HEK293T (cell line): ENCODE measurements around the gene IVL.

Experiments used
- CTCF ChIA-PET: fragments of 350-600 bp; formaldehyde crosslinking; extraction: SDS; loops from one replicate; lab custom pipeline; 2021; ENCODE audit warnings: antibody characterized with exemption, inconsistent platforms; lab: Yijun Ruan, JAX
- POLR2A ChIA-PET: fragments of 350-600 bp; formaldehyde crosslinking; extraction: SDS; loops from one replicate; lab custom pipeline; 2020; ENCODE audit warnings: antibody characterized with exemption, inconsistent platforms; lab: Yijun Ruan, JAX
- DNase-seq: peaks from one replicate; pipeline ENCODE4 v3.0.0; 2012; ENCODE audit warnings: mixed read lengths; ENCODE audit errors: extremely low spot score
- ARNT ChIP-seq: fragments of 450-650 bp; IDR thresholded peaks from 2 replicates; pipeline ENCODE4 v1.6.1; 2017; ENCODE audit warnings: mild to moderate bottlenecking
- BHLHE40 ChIP-seq: fragments of 450-650 bp; IDR thresholded peaks from 2 replicates; pipeline ENCODE4 v1.6.1; 2016; ENCODE audit warnings: mild to moderate bottlenecking, moderate library complexity, borderline replicate concordance
- CTBP1 ChIP-seq: fragments of 450-650 bp; IDR thresholded peaks from 2 replicates; pipeline ENCODE4 v1.6.1; 2016; ENCODE audit warnings: borderline replicate concordance
- ELF4 ChIP-seq: fragments of 450-650 bp; IDR thresholded peaks from 2 replicates; pipeline ENCODE4 v1.6.1; 2017; ENCODE audit warnings: antibody characterized with exemption
- FOXA1 ChIP-seq: fragments of 450-650 bp; IDR thresholded peaks from 2 replicates; pipeline ENCODE4 v1.6.1; 2016; ENCODE audit warnings: mild to moderate bottlenecking
- FOXK2 ChIP-seq: fragments of 450-650 bp; IDR thresholded peaks from 2 replicates; pipeline ENCODE4 v1.6.1; 2016; ENCODE audit warnings: mild to moderate bottlenecking
- FOXM1 ChIP-seq: fragments of 450-650 bp; IDR thresholded peaks from 2 replicates; pipeline ENCODE4 v1.6.1; 2017; ENCODE audit warnings: mild to moderate bottlenecking, borderline replicate concordance
- HDGF ChIP-seq: fragments of 450-650 bp; IDR thresholded peaks from 2 replicates; pipeline ENCODE4 v1.6.1; 2017; ENCODE audit warnings: antibody characterized with exemption, borderline replicate concordance
- L3MBTL2 ChIP-seq: fragments of 450-650 bp; conservative IDR thresholded peaks from 2 replicates; pipeline ENCODE4 v1.6.1; 2016; ENCODE audit warnings: mild to moderate bottlenecking
- LEF1 ChIP-seq: fragments of 450-650 bp; IDR thresholded peaks from 2 replicates; pipeline ENCODE4 v1.6.1; 2017; ENCODE audit warnings: mild to moderate bottlenecking, borderline replicate concordance
- NFRKB ChIP-seq: fragments of 450-650 bp; IDR thresholded peaks from 2 replicates; pipeline ENCODE4 v1.6.1; 2016; ENCODE audit warnings: mild to moderate bottlenecking, moderate library complexity
- PKNOX1 ChIP-seq: fragments of 450-650 bp; IDR thresholded peaks from 2 replicates; pipeline ENCODE4 v1.6.1; 2016
- SP1 ChIP-seq: fragments of 450-650 bp; IDR thresholded peaks from 2 replicates; pipeline ENCODE4 v1.6.1; 2017
- SUZ12 ChIP-seq: fragments of 450-650 bp; IDR thresholded peaks from 2 replicates; pipeline ENCODE4 v1.6.1; 2016; ENCODE audit warnings: mild to moderate bottlenecking
- TARDBP ChIP-seq: fragments of 450-650 bp; IDR thresholded peaks from 2 replicates; pipeline ENCODE4 v1.6.1; 2016
- ZNF384 ChIP-seq: fragments of 450-650 bp; IDR thresholded peaks from 2 replicates; pipeline ENCODE4 v1.6.1; 2016

Gene IVL

GRCh38 chr1:152886758-152887409 lies 21.5 kb upstream of the IVL start:
- no peak for DNase-seq
- ChIA-PET CTCF (interaction anchor here (0.9 to 1.1 kb wide), 2 partner anchors 9 to 17 kb away, joined by 3 read pairs; partner anchors contain the start of gene SMCP), POLR2A (no interaction called here)
- no peak for TF ChIP-seq ELF4
- TF ChIP-seq LEF1 = no peak
- no peak for TF ChIP-seq FOXA1
- TF ChIP-seq FOXM1 = no peak
- TF ChIP-seq TARDBP = no peak
- TF ChIP-seq ARNT = no peak
- TF ChIP-seq SP1 = no peak
- TF ChIP-seq ZNF384 = no peak
- no peak for TF ChIP-seq BHLHE40
- TF ChIP-seq FOXK2 = no peak
- no peak for TF ChIP-seq SUZ12
- no peak for TF ChIP-seq PKNOX1
- no peak for TF ChIP-seq HDGF
- no peak for TF ChIP-seq L3MBTL2
- no peak for TF ChIP-seq CTBP1

DNA sequence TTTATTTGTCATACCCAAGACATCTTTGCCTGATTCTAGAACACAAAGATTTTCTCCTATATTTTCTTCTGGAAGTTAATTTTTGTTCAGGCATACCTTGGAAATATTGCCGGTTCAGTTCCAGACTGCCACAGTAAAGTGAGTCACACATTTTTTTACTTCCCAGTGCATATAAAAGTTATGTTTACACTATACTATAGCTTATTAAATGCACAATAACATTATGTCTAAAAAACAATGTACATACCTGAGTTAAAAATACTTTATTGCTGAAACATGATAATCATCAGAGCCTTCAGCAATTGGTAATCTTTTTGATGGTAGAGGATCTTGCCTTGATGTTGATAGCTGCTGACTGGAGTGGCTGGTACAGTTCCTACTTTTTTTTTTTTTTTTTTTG lies 20.2 kb upstream of the IVL start:
- ChIA-PET CTCF (interaction anchor here (1.1 kb wide), 1 partner anchor 16 kb away, joined by 3 read pairs; no protein-coding TSS in a partner anchor), POLR2A (no interaction called here)
- no peak for DNase-seq
- TF ChIP-seq NFRKB (no peak), CTBP1 (no peak), FOXA1 (no peak), TARDBP (no peak), BHLHE40 (no peak), HDGF (no peak), ZNF384 (no peak), SUZ12 (no peak)

GRCh38 chr1:152899027-152899426 lies 9.3 kb upstream of the IVL start:
- CTCF ChIA-PET = no interaction called here
- TF ChIP-seq NFRKB = no peak
- no peak for TF ChIP-seq FOXK2
- no peak for TF ChIP-seq FOXM1
- POLR2A ChIA-PET = no interaction called here
- no peak for DNase-seq

DNA sequence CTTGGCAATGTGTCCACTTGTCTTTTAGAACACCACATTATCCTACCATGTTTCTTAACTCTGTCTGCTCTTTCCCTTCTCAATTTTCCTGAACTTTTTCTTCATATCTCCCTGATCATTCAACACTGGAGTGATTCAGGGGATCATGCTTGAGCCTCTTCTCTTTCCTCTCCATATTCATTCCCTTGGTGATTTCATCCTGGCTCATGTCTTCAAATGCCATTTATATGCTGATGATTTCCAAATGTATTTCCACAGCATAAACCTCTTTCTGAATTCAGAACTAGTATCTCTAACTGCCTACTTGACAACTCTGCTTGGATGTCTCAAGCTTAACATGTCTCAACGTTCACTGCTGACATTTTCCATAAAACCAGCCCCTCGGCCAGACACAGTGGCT lies 8.5 kb upstream of the IVL start:
- ChIA-PET POLR2A (no interaction called here), CTCF (no interaction called here)
- no peak for TF ChIP-seq PKNOX1
- no peak for TF ChIP-seq LEF1
- no peak for TF ChIP-seq NFRKB
- no peak for TF ChIP-seq ELF4
- TF ChIP-seq SP1 = no peak
- no peak for TF ChIP-seq FOXM1
- DNase-seq = no peak

- POLR2A ChIA-PET = no interaction called here
- TF ChIP-seq SUZ12 (no peak), FOXM1 (no peak), NFRKB (no peak), FOXA1 (no peak), LEF1 (no peak)
- CTCF ChIA-PET = no interaction called here
- no peak for DNase-seq
Measured at GRCh38 chr1:152901631-152902030, 6.7 kb upstream of the IVL start.

DNA sequence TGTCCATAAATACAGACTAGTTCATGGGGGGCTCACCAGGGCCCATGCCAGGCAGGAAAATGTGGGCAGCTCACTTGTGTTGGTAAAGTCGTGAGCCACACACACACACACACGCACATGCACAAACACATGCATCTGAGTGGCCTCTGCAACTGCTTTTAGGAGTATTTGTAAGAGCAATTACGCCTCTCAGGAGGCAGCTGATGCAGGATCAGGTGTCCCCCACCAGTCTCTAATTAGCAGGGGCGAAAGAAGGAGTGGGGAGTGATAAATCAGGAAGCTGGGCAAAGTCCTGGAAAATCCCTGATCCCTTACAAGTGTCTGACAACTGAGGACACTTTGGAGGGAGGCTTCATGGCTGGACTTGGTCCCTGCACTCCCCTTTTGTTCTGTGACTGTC lies 5.7 kb upstream of the IVL start:
- ChIA-PET CTCF (no interaction called here), POLR2A (no interaction called here)
- TF ChIP-seq CTBP1 (no peak), FOXA1 (no peak), FOXK2 (no peak), ELF4 (no peak), TARDBP (no peak), SP1 (no peak), FOXM1 (no peak), PKNOX1 (no peak), LEF1 (no peak), NFRKB (no peak), ARNT (no peak), ZNF384 (no peak)
- DNase-seq = no peak
